AG10803 (cell line): Measurements from ENCODE around the gene DVL2.

Experiments
- DNase-seq: peaks from one replicate; pipeline ENCODE4 v3.0.0; 2010; ENCODE audit warnings: low read depth
- H3K4me3 ChIP-seq: 2 replicates; pipeline ENCODE4 v1.5.1; 2011; ENCODE audit warnings: mild to moderate bottlenecking, low read length, control low read depth
- CTCF ChIP-seq: conservative IDR thresholded peaks from 2 replicates; pipeline ENCODE4 v1.5.1; 2011; ENCODE audit warnings: mild to moderate bottlenecking, low read length, control low read depth, inconsistent platforms

Gene DVL2

GRCh38 chr17:7225711-7226331 is 8.5 kb downstream of the DVL2 start:
- no peak for DNase-seq
- no peak for TF ChIP-seq CTCF
- H3K4me3 ChIP-seq: no peak overlapping the region

GRCh38 chr17:7224661-7225111 is 9.6 kb downstream of the DVL2 start:
- DNase-seq: no peak
- no peak overlapping the region for H3K4me3 ChIP-seq

GRCh38 chr17:7224110-7224509 is 10.2 kb downstream of the DVL2 start:
- no peak for TF ChIP-seq CTCF
- no peak for DNase-seq
- H3K4me3 ChIP-seq: no peak overlapping the region

More at GRCh38 chr17:7224661-7225111, 9.6 kb downstream of the DVL2 start:
- TF ChIP-seq CTCF: no peak

- TF ChIP-seq CTCF: no peak
- H3K4me3 ChIP-seq: no peak overlapping the region
- DNase-seq: no peak
Measured at GRCh38 chr17:7223375-7223774, 10.9 kb downstream of the DVL2 start.

- DNase-seq: no peak
Measured at GRCh38 chr17:7222972-7223292, 11.4 kb downstream of the DVL2 start.

DNA sequence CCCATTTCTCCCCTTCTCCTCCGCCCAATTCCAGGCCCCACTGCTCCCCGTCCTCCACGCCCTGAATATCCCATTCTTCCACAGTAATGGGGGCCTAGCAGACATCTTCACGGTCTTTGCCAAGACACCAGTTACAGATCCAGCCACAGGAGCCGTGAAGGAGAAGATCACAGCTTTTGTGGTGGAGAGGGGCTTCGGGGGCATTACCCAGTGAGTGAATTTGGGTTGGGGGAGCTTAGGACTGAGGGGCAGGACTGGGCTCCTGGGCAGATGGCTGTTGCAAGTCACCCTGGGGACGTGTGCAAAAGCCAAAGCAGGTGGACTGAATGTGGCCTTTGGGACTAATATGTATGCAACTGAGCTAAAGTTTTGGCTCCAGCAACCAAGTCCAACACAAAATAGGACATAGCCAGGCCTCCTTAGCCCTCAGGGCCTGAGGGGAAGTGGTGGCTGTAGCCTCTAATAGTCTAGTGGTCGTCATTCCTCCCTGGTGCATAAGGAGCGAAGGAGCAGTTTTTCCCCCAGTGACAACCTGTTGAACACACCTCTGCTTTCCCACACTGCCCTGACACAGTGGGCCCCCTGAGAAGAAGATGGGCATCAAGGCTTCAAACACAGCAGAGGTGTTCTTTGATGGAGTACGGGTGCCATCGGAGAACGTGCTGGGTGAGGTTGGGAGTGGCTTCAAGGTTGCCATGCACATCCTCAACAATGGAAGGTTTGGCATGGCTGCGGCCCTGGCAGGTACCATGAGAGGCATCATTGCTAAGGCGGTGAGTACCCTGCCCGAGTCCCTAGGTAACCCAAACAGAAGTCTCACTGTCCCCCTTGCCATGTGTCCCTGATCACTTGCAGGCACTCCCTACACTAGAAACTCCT is 12.0 kb downstream of the DVL2 start:
- DNase-seq: no peak
- TF ChIP-seq CTCF: no peak
- H3K4me3 ChIP-seq: no peak overlapping the region

More at GRCh38 chr17:7222972-7223292, 11.4 kb downstream of the DVL2 start:
- no peak overlapping the region for H3K4me3 ChIP-seq
- no peak for TF ChIP-seq CTCF
